NAMALWA (cell line): Measurements from ENCODE around the gene SCAMP1.

Source experiments
- DNase-seq: peaks from one replicate; pipeline ENCODE4 v3.0.0-alpha.2; 2015; ENCODE audit warnings: low spot score

Gene SCAMP1

DNA sequence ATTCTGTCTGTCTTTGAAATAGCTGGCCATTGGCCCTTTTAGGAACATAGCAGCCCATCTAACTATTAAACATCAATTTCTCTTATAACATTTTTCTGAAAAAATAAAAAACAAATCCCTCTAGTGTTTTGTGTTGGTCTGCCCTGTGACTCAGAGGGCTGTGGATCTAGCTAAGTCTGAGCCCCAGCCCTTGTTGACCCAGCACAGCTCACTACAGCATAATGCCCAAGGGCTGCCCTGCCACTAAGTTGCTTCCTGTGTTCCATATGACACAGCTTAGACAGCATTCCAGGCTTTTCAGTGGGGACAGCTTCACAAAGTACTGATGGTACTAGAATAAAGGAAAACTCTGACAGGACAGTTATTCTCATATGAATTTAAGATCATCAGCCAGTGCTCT is 136.0 kb downstream of the SCAMP1 start:
- no peak for DNase-seq

DNA sequence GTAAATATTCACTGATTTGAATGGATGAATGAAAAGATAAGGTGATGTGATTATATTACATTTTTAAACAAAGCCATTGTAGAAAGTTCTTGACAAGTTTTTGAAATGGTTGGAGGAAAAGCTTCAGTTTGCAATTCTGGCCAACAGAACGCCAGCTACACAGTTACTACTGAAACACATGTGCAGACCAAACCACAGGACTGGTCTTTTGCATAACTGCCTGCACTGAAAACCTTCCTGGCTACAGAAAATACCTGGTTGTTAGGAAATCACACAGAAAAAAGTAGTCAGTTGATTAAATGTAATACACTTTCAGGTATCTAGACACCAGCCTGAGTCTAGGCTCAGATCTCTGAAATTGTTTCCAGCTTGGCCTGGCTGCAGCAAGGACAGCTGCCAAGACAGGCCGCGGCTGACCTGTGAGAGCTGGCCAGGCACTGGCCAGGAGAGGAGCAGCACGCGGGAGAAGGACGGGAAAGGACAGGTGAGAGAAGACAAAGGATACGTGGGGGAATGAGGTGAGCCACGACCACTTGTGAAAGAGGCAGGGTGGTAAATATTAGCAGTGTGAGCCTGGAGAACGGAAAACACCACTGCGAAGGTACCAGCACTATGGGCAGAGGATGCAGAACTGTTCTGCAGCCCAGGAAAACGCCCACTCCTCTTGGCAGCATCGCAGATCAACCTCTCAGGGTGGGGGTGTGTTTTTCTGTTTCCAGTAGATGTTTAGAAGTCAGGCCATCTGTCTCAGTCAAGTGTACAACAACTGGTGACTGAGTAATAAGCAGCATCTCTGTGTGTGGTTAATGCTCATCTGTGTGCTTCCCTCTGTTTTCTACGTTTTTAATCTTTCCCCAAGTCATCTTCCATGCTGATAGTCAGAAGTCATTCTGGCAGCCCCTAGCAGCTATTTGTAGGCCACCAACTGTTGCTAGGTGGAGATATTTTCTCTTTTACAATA is 137.4 kb downstream of the SCAMP1 start:
- DNase-seq, result no peak

DNA sequence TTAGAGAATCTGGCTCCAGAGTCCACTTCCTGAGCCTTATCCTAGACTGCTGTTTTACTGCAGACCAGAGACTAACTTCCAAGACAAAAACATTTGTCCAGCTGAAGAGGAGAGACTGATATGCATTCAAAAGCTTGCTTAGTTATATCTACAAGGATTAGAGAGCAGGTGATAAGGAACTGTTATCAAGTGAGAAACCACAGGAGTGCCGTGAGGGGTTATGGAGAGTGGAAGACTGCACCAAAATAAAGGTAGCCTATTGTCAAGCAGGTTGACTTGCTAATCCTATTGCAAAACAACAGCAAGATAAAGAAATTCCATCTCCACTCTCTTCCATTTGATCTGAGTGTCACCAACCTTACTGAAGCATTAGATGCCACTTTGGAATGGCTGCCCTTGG is 139.1 kb downstream of the SCAMP1 start:
- DNase-seq, result no peak

DNA sequence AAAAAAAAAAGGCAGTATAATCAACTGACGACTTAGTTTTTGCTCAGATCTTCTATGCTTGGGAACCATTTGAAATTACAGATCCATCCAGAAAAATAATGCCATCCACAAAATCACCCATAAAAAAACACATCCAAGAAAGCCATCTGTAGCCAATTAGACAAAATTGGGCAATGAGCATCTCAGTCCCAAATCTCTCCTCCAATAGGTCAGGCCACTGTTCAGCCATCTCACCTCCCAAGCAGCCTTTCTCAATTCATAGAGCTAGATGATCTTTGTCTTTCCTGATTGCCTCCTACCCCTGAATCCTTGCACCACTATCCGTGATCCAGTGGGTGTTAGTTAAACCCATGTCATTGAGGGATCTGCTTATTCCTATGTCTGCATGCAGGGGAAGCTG is 139.6 kb downstream of the SCAMP1 start:
- DNase-seq, result no peak

DNA sequence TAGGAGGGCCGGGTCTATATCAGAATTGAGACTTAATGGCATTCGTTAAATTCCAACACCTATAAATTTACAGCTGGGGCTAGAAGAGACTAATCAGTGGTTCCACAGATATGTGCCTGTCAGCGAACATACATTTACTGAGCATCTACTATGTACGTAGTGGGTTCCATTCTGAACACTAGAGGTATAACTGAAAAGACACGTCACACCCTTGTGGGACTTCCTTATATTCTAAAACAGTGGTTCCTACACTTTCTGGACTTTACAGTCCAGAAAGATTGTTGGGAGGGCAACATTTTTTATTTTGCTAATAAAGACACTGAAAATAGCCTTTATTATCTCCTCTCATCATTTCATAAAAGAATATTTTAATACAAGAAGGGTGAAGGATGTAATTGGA is 140.5 kb downstream of the SCAMP1 start:
- no peak for DNase-seq

DNA sequence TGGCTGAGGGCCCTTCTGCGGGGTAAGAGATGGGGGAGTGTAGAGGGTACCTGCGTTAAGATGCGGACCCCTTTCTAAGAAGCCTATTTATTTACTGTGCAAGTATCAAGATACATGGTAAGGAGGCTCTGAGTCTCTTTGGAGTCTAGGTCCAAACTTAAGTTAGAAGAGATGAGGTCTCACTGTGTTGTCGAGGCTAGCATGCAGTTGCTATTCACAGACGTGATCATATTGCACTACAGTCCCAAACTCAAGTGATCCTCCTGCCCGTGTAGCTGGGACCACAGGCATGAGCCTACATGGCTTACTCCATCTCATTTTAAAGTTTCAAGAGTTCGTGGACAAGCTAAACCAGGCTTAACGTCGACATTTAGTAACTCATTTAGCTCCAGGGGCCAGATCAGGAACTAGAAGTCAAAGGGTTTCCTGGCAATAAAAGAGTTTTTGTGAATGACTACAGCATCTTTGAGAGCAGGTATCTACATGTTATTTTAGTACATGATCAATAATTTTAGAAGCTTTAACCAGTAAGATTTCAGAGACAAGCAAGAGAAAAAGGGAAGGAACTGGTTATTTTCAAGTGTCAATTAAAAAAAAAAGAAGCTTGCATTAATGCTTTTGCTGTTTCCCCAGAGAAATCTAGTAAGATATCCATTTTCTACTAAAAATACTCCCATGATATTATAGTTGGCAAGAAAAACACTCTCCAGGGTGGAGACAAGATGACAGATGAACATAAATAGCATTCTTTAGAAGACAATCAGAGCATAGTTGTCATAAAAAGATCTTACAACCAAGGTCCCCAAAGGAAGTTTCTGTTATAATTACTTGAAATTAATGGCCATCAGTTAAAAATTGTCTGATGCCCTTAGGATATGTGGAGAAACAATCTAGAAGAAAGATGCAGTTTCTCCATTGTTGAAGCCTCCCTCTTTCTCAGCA is 141.3 kb downstream of the SCAMP1 start:
- DNase-seq, result no peak

DNA sequence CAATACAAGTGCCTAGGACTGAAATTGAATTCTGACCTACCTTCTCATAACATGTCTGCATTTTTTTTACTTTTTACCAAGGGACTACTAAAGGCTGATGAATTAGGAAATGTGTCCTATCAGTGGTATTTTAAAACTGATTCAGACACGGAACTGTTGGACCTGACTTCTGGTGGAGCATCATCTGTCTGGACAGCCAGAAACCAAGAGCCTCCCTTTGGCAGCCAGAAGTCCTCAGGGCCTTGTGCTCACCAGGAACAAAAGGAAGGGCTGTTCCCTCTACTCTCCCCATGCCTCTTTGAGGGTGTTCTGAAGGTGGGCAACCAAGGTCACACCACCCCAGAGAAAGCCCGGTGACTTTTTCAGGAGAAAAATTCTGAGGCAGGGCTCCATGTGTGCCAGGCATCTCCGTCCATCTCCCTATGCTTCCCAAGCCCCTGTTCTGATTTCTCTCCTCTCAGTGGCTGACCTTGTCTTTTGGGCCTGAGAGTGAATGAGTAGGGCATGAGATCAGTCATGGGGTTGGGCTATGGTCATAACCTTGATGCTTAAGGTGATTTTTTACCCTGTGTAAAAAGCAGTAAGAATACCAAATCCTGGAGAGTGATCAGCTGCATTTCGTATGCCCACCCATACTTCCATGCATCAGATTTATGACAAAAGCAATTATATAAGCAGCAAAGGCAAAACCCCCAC is 143.7 kb downstream of the SCAMP1 start:
- DNase-seq, result no peak

DNA sequence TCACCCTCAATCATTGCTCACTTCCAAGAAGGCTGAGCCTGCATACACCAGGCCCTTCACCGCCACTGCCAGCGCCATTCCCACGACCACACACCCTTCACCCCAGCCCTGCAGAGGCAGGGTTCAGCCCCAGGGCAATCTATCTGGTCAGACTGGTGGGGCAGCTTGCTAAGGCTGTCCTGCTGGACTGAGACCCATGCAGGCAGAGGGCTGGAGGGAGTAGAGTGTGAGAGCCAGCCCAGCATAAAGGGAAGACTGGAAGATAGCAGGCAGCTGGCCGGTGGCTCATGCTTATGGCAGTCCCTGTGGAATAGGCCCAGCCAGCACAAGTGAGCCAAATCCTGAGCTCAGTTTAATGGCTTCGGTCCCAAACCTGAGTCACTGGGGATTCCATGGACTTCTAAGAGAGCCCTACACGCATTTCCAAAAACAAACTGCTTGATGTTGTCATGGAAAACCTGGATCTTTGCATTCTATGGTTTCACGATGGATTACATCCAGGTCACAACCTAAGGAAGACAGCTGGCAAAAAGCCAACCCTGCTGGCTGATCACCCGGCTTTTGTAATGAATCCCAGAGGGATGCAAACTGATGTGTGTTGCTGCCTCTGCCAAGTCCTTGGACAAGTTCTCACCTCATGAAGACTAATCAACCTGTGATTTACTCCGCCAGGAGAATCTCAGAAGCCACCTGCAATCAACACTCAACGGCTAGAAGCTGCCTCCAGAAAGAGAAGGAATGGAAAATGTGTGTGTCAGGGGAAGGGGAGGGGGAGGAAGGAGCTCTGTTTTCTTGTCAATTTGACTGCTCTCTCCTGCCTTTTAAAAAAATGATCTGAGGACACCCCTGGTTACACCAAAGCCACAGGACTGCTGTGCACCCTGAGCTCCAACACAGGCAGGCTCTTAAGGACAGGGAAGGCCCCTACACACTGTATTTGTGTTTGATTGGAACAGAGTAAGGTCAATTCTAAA is 144.6 kb downstream of the SCAMP1 start:
- no peak for DNase-seq

DNA sequence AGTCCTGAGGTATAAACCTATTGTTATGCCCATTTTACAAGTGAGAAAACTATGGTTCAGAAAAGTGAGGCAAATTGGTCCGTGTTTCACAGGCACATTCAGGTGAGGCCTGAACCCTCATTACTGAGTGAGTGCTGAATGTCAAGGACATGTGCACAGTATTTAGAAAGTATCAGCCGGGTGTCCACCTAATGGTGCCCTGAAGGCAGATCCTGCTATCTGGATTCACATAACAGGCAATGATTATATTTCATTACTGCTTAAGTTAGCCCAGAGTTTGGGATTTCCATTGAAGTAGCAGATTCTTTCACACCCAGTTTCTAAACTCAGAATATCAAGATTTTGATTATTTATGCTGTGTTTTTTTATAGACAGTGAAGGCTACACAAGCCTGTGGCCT is 145.4 kb downstream of the SCAMP1 start:
- no peak for DNase-seq

DNA sequence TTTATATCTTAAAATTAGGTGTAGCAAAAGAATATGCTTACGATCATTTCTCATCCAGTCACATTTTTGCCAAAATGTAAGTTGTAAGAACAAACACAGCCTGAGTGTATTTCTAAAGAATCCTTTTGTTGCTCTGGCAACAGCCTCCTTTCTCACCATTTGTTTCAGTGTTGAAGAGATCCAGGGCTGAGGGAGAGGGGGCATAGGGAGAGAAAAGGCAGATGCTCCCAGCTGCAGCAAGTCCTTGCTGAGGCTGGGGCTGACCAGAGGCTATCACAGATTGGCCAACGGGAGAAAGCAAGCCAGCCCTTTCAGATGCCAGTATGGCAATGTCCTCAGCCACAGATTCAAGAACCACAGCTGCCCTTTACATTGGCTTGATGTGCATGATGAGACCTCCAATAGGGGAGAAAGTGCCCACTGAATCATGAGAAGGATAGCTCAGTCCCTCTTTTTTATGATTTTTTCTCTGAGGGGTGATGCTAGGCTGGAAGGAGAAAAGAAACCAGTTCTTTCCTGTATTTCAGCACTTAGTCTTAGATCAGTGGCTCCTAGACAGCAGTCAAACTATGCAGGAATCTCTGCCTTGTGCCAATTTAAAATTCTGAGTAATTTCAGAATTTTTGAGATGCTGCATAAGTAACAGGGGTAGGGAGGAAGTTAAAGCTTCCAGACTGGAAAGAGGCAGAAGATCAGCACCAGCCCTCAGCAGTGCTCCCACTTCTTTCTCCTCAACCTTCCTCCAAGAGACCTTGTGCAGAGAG is 146.0 kb downstream of the SCAMP1 start:
- DNase-seq, result no peak

DNA sequence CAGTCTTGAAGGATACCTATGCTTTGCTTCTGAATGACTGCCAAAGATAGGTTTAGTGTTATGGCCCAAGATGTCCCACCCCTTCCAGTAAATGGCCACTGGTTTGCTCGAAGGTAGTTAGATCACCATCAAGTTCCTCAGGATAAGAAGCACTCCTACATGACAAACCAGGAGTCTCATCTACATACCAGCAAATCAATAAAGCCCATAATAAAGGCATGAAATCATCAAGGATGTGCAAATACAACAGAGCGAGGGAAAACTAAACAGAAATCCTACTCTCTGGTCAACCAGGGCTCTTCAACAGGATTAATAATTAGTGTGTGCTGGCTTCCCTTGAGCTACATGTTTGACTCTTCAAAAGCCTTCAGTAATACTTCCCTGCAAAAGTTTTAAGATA is 147.1 kb downstream of the SCAMP1 start:
- no peak for DNase-seq

DNA sequence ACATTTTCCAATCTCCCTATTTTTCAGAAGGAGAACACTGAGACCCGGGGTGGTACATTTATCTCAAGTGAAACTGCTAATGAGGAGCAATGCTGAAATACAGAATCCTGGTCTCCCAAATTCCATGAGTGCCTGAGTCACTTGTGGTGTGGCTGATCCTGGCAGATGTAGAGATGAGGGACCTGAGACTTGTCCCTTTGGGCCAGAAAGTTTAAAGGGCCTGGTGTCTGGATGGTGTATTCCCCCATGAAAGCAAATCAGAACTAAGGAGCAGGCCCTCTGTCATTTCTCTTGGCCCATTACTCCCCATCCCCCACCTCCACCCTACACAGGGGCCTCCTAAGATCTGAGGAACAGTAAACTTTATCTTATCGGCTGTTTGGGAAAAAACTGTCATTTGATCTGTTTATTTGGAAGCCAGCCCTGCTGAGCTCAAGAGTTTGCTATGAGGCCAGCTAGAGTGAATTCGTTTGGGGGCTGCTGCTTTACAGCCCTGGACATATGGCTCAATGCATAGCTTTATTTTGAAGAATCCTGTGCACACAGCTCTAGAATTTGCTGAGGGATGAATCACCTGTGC is 147.9 kb downstream of the SCAMP1 start:
- no peak for DNase-seq

DNA sequence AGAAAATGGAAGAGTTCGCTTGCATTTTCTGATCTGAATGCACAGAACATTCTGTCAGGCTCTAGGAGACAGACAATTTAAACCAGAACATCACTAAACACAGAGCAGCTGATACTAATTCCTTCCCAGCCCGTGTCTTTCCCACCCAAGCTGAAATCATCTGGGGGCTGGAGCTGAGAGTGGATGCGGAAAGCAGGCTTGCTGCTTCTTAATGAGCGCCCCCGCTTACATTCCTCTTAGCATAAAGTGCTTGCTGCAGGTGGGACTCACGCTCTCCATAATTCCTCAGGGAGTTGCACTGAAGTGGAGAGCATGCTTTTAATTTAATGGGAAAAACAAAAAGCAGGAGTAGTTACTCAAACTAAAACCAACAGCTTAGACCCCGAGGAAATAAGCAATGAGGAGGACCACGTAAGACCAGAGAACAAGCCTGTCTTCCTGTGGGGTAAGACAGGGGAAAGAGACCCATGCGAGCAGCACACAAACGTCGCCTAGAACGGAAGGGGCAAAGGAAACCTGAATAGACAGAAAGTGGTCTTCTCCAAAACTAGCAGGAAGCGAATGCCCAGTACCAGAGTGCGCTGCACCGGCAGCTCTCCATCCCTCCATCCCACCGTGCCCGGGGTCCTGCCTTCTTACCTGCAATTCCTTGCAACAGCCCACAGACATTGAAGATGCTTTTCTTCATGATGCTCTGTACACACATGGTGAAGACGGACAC is 148.9 kb downstream of the SCAMP1 start:
- DNase-seq, result no peak

DNA sequence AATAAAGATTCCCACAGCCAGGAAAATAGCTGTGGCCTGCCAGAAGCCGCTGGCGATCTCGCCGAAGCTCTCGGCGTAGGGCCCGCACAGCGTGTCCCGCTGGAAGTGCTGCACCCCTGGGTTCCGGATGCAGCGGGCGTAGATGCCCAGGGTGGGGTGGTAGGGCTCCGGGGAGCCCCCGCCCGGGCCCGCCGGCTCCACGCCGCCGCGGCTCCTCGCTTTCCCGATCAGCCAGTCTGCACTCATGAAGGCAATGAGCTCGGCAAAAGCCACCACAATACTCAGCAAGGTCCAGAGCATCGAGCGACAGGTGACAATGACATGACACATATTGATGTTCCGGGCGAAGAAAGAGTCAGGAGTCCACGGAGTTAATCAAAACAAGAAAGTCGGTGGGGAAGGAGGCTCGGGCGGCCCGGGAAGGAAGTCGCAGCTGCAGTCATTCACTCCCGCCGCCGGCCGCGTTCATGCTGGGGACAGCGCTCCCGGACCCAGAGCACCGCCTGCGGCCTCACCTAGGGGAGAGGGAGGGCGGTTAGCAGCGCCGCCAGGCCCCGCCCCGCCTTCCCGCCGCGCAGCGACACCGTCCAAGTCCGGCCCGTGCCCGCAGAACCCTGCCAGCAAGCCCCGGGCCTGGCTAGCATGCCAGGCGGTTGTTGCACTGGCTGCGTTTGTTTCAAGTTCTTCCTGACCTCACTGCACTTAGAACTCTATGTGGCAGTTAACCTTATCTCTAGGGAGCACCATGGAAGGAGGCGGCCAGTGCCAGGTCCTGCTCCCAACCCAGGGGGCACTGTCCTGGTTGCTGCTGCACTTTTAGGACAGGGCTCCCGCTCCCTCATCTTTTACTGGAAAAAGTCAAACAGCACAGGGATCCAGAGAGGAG is 149.7 kb downstream of the SCAMP1 start:
- DNase-seq, result peak; percentile 44

DNA sequence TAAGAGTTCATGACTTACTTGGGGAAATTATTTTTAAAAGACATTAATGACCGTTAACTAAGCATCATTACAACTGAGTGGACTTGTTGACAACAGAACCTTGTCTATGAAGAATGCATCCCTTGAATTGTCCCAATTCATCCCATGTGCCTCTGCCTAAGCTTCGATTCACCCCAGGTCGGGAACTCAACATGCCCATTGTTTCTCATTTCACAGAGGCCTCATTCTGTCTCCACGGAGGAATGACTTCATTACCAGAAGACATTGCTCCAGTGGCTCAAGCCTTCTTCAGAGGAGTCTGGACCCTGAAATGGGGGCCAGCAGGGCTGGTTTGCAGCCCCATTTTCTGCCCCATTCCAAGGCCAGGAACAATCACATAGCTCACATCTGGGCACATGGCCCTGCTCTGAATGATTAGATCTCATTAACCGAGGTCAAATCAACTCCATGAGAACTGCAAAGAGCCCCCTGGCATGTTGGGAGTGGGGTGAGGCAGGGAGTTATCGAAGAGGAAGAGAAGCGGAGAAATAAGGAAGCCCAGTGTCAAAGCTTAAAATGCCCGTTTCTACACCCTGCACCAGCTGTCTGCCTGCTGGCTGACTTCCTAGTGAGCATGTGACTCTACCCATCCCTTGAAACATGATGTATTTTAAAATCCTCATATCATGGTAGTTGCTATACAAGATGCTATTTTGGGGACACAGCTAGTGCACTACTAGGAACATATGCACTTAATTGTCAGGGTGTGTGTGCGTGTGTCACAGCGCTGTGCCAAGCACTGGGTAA is 150.9 kb downstream of the SCAMP1 start:
- no peak for DNase-seq

DNA sequence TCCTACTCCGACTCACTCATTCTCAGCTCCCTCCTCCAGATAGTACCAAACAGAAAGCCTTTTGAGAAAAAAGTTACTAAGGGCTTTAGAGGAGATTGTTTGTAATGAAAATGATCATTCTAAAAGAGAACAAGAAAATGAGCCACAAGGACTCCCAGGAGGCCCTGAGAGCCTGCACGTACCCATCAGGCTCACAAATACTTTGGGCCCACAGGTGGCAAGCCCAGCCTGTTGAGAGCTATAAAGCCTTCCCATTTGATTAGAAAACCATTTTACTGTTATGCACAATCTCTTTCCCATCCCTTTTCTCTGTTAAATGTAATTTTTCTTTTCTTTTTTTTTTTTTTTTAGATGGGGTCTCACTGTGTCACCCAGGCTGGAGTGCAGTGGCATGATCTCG is 152.0 kb downstream of the SCAMP1 start:
- no peak for DNase-seq

DNA sequence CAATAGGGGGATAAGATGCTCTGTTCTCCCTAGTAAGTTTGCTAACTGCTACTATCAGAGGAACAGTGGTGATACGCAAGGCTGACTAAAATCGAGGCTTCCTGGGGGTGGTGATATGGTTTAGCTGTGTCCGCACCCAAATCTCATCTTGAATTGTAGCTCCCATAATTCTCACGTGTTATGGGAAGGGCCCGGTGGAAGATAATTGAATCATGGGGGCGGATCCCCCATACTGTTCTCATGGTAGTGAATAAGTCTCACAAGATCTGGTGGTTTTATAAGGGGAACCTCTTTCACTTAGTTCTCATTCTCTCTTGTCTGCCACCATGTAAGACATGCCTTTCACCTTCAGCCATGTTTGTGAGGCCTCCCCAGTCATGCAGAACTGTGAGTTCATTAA is 153.0 kb downstream of the SCAMP1 start:
- DNase-seq, result no peak
